Left renal cortex interstitium (tissue), 4 donors: ENCODE measurements around the gene DAPK1. TPM values are rescaled to one million over a fixed set of nuclear protein-coding genes. Genes with fewer than 3 reads are reported as not detected.
"Not testable (repeated sequence)": the region's sequence is repeated elsewhere in the genome, so short reads cannot be mapped to it uniquely, and the experiment has no call there.

ENCODE experiments used
- DNase-seq, 4 donors: peaks; one replicate each; pipeline ENCODE4 v3.0.0-alpha.2; 2013; ENCODE audit warnings: low read depth in 4 of 4, low spot score in 2 of 4, missing footprints in 1 of 4
- polyA plus RNA-seq, 4 donors: library from polyadenylated mRNA; unstranded; fragments of 120-200 nt; gene quantifications; one replicate each; pipeline ENCODE4 v1.2.1, GENCODE V29; 2013; ENCODE audit not compliant: insufficient read length in 4 of 4

DAPK1 gene
- polyA plus RNA-seq, 4 donors = 58.5 to 91.7 (median 75.3) TPM

DNA sequence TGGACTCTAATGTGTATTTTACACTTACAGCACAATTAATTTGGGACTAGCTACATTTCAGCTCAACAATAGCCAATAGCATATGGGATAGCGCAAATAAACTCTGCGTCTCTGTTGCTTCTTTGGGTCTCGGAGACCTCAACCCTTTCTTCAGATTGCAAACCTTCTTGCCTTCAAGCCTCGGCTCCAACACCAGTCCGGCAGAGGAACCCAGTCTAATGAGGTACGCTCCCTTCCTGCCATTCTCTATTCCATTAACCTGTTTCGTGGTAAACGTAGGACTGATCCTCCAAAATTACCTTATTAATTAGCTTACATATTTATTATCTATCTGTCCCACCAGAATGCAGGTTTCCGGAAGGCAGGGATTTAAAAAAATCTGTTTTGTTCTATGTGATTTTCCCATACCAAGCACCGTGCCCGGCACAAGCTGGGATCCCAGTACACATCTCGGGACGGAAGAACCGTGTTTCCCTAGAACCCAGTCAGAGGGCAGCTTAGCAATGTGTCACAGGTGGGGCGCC, 525 bp upstream of the DAPK1 start:
- peak in 1 of 4 donors; percentile 47 for DNase-seq

DNA sequence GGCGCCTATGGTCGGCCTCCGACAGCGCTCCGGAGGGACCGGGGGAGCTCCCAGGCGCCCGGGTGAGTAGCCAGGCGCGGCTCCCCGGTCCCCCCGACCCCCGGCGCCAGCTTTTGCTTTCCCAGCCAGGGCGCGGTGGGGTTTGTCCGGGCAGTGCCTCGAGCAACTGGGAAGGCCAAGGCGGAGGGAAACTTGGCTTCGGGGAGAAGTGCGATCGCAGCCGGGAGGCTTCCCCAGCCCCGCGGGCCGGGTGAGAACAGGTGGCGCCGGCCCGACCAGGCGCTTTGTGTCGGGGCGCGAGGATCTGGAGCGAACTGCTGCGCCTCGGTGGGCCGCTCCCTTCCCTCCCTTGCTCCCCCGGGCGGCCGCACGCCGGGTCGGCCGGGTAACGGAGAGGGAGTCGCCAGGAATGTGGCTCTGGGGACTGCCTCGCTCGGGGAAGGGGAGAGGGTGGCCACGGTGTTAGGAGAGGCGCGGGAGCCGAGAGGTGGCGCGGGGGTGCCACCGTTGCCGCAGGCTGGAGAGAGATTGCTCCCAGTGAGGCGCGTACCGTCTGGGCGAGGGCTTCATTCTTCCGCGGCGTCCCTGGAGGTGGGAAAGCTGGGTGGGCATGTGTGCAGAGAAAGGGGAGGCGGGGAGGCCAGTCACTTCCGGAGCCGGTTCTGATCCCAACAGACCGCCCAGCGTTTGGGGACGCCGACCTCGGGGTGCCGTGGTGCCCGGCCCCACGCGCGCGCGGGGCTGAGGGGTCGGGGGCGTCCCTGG, 561 bp downstream of the DAPK1 start:
- peak in 3 of 4 donors; percentile 45 to 65 (median 59) for DNase-seq

GRCh38 chr9:87498811-87499360, 1.2 kb downstream of the DAPK1 start:
- DNase-seq = no peak

GRCh38 chr9:87499424-87500017, 1.9 kb downstream of the DAPK1 start:
- no peak for DNase-seq

DNA sequence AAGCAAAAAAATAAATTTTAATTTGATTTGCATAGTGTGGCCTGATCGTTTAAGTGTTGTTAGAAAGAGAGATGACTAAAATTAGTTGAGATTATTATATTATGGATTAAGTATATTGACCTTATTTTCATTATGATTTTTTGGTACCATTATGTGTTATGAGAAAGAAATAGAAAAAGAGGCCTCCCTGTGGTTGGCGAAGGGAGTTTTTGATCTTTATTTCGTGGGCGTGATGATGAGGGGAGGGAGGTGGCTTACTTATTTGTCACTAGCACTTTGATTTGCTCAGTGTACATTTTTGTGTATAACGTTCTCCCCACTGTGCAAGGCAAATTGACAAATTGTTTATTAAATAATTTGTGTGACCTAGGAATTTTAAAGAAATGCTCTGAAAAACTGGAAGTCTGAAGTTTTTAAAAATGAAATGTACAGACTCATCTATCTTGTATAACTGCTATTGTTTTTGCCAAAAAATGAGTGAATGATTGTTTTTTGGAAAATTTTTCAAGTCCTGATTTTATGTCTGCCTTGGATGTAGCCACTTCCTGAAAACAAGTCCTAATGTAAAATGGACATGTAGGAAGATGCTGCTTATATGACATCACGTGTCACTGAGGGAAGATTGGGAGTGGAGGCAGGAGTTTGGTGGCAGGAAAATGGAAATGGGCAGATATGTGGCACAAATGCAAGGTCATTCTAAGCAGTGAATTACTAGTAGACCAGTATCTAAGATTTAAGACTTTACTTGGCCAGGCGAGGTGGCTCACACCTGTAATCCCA, 3.0 kb downstream of the DAPK1 start:
- DNase-seq = no peak

DNA sequence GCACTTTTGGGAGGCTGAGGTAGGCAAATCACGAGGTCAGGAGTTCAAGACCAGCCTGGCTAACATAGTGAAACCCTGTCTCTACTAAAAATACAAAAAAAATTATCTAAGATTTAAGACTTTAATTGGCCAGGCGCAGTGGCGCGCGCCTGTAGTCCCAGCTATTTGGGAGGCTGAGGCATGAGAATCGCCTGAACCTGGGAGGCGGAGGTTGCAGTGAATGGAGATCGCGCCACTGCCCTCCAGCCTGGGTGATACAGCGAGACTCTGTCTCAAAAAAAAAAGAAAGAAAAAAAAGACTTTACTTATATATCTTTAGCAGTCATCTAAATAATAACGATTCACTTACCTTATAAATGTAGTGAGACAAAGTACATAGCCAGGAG, 3.6 kb downstream of the DAPK1 start:
- DNase-seq = not testable (repeated sequence)

DNA sequence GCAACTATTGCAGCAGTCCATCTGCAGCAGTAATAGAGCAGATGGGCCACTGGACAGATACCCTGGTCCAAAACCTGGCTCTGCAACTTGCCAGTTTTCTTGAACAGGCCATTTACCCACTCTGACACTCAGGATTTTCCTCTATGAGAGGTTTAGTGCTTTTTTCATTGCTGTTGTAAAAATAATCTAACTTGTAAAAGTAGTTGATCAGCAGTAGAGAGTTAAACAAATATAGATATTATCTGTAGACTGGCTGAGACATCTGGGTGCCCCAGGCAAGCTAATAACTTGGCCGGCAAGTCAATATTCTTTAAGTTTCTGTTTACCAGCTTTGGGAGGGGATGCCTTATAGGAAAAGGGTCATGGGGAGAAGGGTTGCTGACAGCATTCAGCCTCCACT, 4.1 kb downstream of the DAPK1 start:
- DNase-seq = no peak

DNA sequence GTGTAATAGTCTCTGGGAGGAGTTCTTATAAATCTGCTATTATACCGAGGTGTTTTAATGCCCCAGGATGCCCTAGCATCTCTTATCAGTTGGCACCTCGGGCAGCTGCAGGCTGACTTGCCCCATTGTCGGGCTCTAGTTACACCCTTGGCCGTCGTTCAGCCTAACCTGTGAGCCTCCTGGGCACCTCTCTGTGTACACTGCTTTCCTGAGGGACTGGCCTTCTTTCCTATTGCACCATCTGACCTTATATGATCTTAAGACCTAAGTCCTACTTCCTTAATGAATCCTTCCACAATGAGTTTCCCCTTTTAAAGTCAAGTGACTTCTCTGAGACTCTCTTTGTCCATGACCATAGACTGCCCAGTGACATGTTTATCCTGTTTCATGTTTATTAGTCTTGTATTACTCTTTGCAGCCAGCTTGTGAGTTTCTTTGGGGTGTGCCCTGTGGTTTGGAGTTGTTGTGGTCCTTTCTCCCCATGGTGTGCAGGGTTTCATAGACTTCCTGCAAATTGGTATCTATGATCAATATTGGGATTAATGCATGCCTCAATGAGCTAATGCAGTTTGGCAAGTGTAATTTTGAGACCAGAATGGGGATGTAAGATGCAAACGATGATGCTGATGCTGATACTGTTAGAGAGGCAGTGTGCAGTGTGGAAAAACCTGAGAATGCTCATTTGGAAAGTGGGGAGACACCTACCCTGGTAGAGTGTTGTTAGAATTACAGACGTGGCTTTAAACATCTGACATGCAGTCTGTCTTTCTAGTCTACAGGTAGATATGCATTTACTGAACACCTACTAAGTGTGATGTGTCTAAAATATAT, 4.9 kb downstream of the DAPK1 start:
- DNase-seq = no peak

GRCh38 chr9:87503430-87503829, 5.8 kb downstream of the DAPK1 start:
- DNase-seq = no peak

DNA sequence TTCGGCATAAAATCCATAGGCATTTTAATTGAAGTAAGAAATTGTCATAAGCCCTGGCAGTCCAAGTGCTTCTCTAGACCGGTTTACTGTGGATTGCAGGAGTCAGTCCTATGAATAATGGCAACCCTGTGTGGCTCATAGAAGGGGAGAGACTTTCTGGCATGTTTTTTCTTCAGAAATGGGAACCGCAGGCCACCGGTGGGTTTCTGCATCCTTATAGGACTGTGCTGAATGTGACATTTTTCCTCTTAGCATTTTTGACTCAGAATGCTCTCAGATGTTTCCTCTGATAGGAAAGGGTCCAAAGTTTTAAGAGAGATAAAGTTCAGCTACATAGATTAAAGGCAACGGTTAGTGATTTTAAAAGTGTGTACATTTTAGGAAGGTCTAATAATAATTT, 6.3 kb downstream of the DAPK1 start:
- no peak for DNase-seq

GRCh38 chr9:87504938-87505337, 7.3 kb downstream of the DAPK1 start:
- DNase-seq = no peak

GRCh38 chr9:87505869-87506678, 8.4 kb downstream of the DAPK1 start:
- no peak for DNase-seq

GRCh38 chr9:87507576-87507975, 9.9 kb downstream of the DAPK1 start:
- no peak for DNase-seq

DNA sequence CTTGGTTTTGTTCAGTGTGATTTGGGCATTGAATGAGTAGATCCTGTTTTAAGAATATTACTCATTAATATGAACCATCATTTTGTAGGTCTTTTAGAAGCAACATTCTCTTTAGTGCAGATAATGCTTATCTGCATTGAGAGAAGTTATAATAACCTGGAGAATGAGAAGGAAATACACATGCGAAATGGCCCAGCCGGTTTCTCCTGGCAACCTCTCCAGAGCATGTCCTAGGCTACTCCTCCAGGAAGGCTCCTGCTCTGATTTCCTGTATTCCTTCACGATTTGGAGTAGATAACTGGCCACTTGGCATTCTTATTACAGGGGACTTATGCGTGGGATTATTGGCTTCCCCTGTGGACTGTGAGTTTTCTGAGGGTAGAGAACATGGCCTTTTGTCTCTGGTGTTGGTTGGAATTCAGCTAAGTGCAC, 12.6 kb downstream of the DAPK1 start:
- DNase-seq = no peak

GRCh38 chr9:87512311-87512710, 14.6 kb downstream of the DAPK1 start:
- DNase-seq = no peak

- no peak for DNase-seq
Observed at GRCh38 chr9:87513161-87513560, 15.5 kb downstream of the DAPK1 start.

DNA sequence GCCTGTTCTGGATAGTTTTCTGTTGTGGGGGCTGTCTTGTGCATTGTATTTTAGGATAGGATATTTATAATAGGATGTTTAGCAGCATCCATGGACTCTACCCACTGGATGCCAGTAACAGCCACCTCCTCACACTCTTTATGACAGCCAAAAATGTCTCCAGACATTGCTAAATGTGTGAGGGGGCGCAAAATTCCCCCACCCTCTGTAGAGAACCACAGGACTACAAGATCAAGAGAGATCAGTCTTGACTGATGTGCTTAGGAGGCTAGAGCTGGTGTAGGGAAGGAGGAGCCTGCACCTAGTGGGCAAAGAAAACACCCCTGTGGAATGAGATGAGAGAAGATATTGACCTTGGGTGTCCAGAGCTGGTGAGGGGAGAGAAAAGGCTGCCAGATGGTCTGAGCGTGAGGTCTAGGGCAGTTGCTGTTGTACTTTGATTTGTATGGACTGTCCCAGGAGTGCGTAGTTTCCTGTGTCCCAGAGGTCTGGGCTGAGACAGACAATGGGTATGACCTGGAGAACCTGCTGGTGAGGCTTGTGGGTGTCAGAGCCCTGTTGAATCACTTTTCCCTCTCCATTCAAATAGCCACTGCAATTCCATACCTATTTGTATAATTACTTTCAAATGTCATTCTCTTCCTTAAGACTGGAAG, 16.3 kb downstream of the DAPK1 start:
- no peak for DNase-seq

DNA sequence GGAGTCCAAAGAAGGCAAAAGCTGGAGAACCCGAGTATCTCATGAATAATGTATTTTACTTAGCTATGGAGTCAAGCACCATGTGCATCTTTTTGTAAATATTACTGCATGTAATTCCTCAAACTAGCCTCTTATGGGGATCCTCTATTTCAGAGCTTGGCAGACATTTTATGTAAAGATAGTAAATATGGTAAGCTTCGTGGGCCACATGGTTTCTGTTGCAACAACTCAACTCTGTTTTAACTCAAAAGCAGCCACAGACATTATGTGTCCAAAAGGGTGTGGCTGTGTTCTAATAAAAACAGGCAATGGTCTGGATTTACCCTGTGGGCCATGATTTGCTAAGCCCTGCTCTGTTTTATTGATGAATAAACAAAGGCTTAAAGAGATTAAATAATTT, 17.3 kb downstream of the DAPK1 start:
- no peak for DNase-seq
